D721Med (cell line): ENCODE data around the gene ARHGAP28.

ENCODE experiments used
- DNase-seq: peaks from one replicate; pipeline ENCODE4 v3.0.0; 2011; ENCODE audit warnings: low spot score; ENCODE audit not compliant: insufficient read length
- FAIRE-seq: peaks from 2 replicates; lab custom pipeline; 2011; peaks lifted over from hg19 to GRCh38; lab: Jason Lieb, UNC
- CTCF ChIP-seq: IDR thresholded peaks from 2 replicates; pipeline ENCODE4 v1.5.1; 2012; ENCODE audit warnings: mild to moderate bottlenecking, control low read depth; ENCODE audit not compliant: insufficient read depth; ENCODE audit errors: missing control alignments

The ARHGAP28 gene

GRCh38 chr18:6744816-6745455, 15.4 kb downstream of the ARHGAP28 start:
- peak; percentile 56 for FAIRE-seq
- no peak for TF ChIP-seq CTCF
- no peak for DNase-seq

GRCh38 chr18:6745504-6746031, 16.1 kb downstream of the ARHGAP28 start:
- FAIRE-seq (no peak), DNase-seq (no peak)
- no peak for TF ChIP-seq CTCF

- FAIRE-seq (peak; percentile 58), DNase-seq (no peak)
- TF ChIP-seq CTCF, result no peak
Observed at GRCh38 chr18:6746386-6746960, 17.0 kb downstream of the ARHGAP28 start.

DNA sequence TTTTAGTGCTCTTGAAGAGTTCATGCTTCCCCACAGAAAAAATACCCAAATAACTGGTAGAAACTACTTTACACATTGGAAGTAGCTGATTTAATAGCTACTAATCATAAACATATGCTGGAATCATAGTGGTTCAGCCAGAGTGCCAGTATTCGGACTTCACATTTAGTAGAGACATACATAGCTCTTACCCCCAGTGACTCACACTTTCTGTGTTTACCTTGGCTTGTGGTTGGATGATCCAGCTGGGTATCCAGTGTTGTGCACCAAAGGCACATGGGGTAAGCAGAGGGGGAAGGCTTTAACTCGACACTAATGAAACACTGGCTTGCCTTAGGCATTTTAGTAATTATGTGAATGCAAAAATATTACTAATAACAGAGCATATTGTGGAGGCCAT, 18.1 kb downstream of the ARHGAP28 start:
- DNase-seq, result no peak
- no peak for TF ChIP-seq CTCF
- no peak for FAIRE-seq

GRCh38 chr18:6748241-6748640, 18.7 kb downstream of the ARHGAP28 start:
- no peak for TF ChIP-seq CTCF
- FAIRE-seq, result no peak
- no peak for DNase-seq

DNA sequence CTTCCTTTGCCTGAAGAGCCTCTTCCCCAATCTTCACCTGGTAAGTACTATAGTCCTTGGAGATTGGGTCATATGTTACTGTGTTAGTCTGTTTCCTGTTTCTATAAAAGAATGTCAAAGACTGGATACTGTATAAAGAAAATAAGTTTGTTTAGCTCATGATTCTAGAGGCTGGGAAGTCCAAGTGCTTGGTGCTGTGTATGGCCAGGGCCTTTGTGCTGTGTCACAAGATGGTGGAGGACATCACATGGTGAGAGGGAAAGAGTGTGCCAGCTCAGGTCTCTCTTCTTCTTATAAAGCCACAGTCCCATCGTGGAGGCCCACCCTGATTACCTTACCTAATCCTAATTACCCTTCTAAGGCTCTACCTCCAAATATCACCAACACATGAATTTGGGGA, 20.9 kb downstream of the ARHGAP28 start:
- FAIRE-seq (no peak), DNase-seq (no peak)
- no peak for TF ChIP-seq CTCF

GRCh38 chr18:6751222-6751621, 21.7 kb downstream of the ARHGAP28 start:
- DNase-seq, result no peak
- no peak for FAIRE-seq
- no peak for TF ChIP-seq CTCF
